ENCODE measurements around the gene MAG. TPM values are rescaled to one million over a fixed set of nuclear protein-coding genes. Genes with fewer than 3 reads are reported as not detected.

Gene MAG
- total and polyA plus RNA-seq, 2 of the 8 experiments (the other 6 are each of a cell fraction or from before 2014, with no cell fraction given) = 0.20 to 1.3 TPM

DNA sequence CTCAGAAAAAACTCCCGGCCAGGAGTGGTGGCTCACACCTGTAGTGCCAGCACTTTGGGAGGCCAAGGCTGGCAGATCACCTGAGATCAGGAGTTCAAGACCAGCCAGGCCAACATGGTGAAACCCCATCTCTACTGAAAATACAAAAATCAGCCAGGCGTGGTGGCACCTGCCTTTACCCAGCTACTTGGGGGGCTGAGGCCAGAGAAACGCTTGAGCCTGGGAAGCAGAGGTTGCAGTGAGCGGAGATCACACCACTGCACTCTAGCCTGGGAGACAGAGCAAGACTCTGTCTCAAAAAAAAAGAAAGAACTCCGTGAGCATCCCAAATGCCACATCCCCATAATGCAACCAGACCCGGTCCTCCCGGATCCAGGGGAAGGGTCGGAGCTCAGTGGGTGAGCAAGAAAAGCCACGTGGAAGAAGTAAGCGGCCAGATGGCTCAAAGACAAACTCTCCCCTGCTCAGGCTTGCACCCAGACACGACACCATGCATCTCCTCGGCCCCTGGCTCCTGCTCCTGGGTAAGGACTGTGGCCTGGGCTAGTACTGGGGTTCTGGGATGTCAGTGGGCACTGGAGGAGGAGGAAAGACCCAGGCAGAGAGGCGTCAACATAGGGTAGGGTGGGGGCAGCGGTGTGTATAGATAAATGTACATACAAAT lies 39.7 kb downstream of the MAG start:
- Histone ChIP-seq H4K5ac (ENCODE audit: insufficient read length, low read depth, low read length) (no peak overlapping the region), H2BK15ac (ENCODE audit: low read length) (no peak overlapping the region), H3K9me3 (ENCODE audit: insufficient read depth in 2 of 2, low read depth in 1 of 2, low read length in 1 of 2) (no peaks in the 10 kb centered on the region), H3K56ac (replicated peaks; ENCODE audit: insufficient read length, low read depth, low read length) (no peak overlapping the region), H2BK12ac (ENCODE audit: low read depth, low read length) (no peak overlapping the region), H2BK5ac (ENCODE audit: low read depth, low read length) (no peak overlapping the region), H3K18ac (ENCODE audit: extremely low read depth, low read length) (no peak overlapping the region), H3K27ac (ENCODE audit: low read depth, low read length) (no peak overlapping the region), H3K4me1 (replicated peaks in 1 of 4; ENCODE audit: control insufficient read depth in 3 of 4, insufficient read depth in 4 of 4, low read length in 3 of 4) (no peaks in the 10 kb centered on the region; a peak in 1 of 7 replicates), H3K79me2 (ENCODE audit: control insufficient read depth in 1 of 2, insufficient read depth in 2 of 2, low read length in 2 of 2) (no peaks in the 10 kb centered on the region), H3K4me2 (ENCODE audit: insufficient read depth in 1 of 2, low read depth in 2 of 2, low read length in 2 of 2) (no peak overlapping the region), H3K14ac (ENCODE audit: insufficient read length) (no peak overlapping the region), H3K23me2 (ENCODE audit: low read depth, low read length) (no peaks in the 10 kb centered on the region), H2BK20ac (ENCODE audit: low read length) (no peak overlapping the region), H4K20me1 (replicated peaks in 1 of 2; ENCODE audit: control insufficient read depth in 1 of 2, insufficient read depth in 2 of 2, low read length in 2 of 2) (no peaks in the 10 kb centered on the region), H3K79me1 (ENCODE audit: low read depth, low read length) (no peaks in the 10 kb centered on the region), H2AFZ (ENCODE audit: low read length) (no peak overlapping the region), H2AK5ac (ENCODE audit: low read depth, low read length) (no peak overlapping the region), H3K23ac (ENCODE audit: insufficient read length) (no peak overlapping the region), H3K9ac (replicated peaks in 1 of 4; ENCODE audit: extremely low read depth in 1 of 4, low read depth in 3 of 4, low read length in 3 of 4) (no peak overlapping the region), H3K36me3 (ENCODE audit: control insufficient read depth in 2 of 4, insufficient read depth in 4 of 4, low read length in 3 of 4) (no peaks in the 10 kb centered on the region), H3K4me3 (ENCODE audit: extremely low read depth in 1 of 4, insufficient read depth in 2 of 4, low read depth in 3 of 4, low read length in 4 of 4) (no peak overlapping the region), H3K27me3 (replicated peaks in 1 of 4; ENCODE audit: control insufficient read depth in 3 of 4, extremely low read depth in 1 of 4, insufficient read depth in 3 of 4, low read length in 3 of 4) (no peaks in the 10 kb centered on the region), H3K4ac (replicated peaks; ENCODE audit: insufficient read length, low read depth, low read length) (no peak overlapping the region), H4K91ac (replicated peaks; ENCODE audit: insufficient read length, low read length) (no peak overlapping the region), H4K8ac (ENCODE audit: extremely low read depth, insufficient read depth, low read length) (peak overlapping the region; percentile 20), H2BK120ac (replicated peaks; ENCODE audit: low read depth, low read length) (no peak overlapping the region)
- ChIA-PET CTCF (ENCODE audit: partially characterized antibody) (interaction anchor here (0.6 to 2.2 kb wide), 4 partner anchors 22 to 896 kb away, joined by 3 to 7 read pairs (median 4); partner anchors contain the start of gene FFAR3), POLR2A (ENCODE audit: partially characterized antibody) (no interaction called here)
- DNase-seq (ENCODE audit: low read depth in 1 of 2, low spot score in 2 of 2) (no peak), FAIRE-seq (no peak)
- TF ChIP-seq GABPA (IDR thresholded peaks at IDR 0.05; ENCODE audit: borderline replicate concordance, insufficient read depth, low read length) (no peak), HDAC6 (IDR thresholded peaks at IDR 0.05; ENCODE audit: low read depth, low read length) (no peak), SP4 (IDR thresholded peaks at IDR 0.05; ENCODE audit: low read length) (no peak)
- 82% methylated on average over 14 of the region's 14 CpGs; no CpG with 5 or more reads in 1 of the 2 experiments for WGBS, 2 experiments (ENCODE audit: extremely low coverage in 1 of 2, insufficient coverage in 1 of 2, insufficient read length in 1 of 2, insufficient replicate concordance in 2 of 2, low coverage in 1 of 2, low lambda C conversion rate in 2 of 2, missing lambda C conversion rate in 1 of 2)

Data from H1 (cell line).